ENCODE results near the gene MAPK8. TPM values are rescaled to one million over a fixed set of nuclear protein-coding genes. Genes with fewer than 3 reads are reported as not detected.

The MAPK8 gene
- total and polyA plus RNA-seq, 9 of the 15 experiments (the other 6 are each of a cell fraction or from before 2014, with no cell fraction given) = 6.4 to 159 (median 71.0) TPM

- peak; percentile 39; the same call in 1 of the 2 replicates for TF ChIP-seq ARID1B (IDR thresholded peaks at IDR 0.05)
- TF ChIP-seq CTCF (IDR thresholded peaks at IDR 0.05 in 2 of 3, conservative IDR thresholded peaks at IDR 0.05 in 1 of 3; ENCODE audit: insufficient read depth in 2 of 3, low read depth in 1 of 3, low read length in 3 of 3) = peak in 1 of 3 experiments; percentile 8; a peak in 1 of 6 replicates
- peak; percentile 91 for TF ChIP-seq PKNOX1 (IDR thresholded peaks at IDR 0.05)
- TF ChIP-seq IFI16 (CRISPR knock-in tag; IDR thresholded peaks at IDR 0.05) = no peak
- TF ChIP-seq GABPA (tag; conservative IDR thresholded peaks at IDR 0.05; ENCODE audit: low read depth) = no peak
These were observed 15.3 kb upstream of the MAPK8 start (continued) for GRCh38 chr10:48291190-48291589.

GRCh38 chr10:48292616-48293015, 13.9 kb upstream of the MAPK8 start:
- intact Hi-C loops (cut with micrococcal nuclease) = no loop called here
- H3K9me3 ChIP-seq (replicated peaks; ENCODE audit: control insufficient read depth, insufficient read depth, low read depth, low read length) = no peaks in the 10 kb centered on the region
- no peaks in the 10 kb centered on the region; a peak in 1 of 5 replicates for H3K27me3 ChIP-seq (ENCODE audit: control insufficient read depth in 2 of 2, insufficient read depth in 2 of 2, low read length in 2 of 2)
- no peak for TF ChIP-seq EZH2 (IDR thresholded peaks at IDR 0.05; ENCODE audit: borderline replicate concordance, low read depth, low read length)
- no peak for TF ChIP-seq BRF1 (IDR thresholded peaks at IDR 0.05; ENCODE audit: borderline replicate concordance, extremely low read depth, insufficient read length)
- no peak for TF ChIP-seq ZNF696 (CRISPR knock-in tag; conservative IDR thresholded peaks at IDR 0.05)
- no peak for TF ChIP-seq SLC30A9 (CRISPR knock-in tag; IDR thresholded peaks at IDR 0.05)
- TF ChIP-seq POLR2G (IDR thresholded peaks at IDR 0.05; ENCODE audit: low read depth, low read length) = no peak
- no peak for TF ChIP-seq FOXO4 (CRISPR knock-in tag; IDR thresholded peaks at IDR 0.05)
- no peak for TF ChIP-seq ZNF764 (CRISPR knock-in tag; IDR thresholded peaks at IDR 0.05; ENCODE audit: low read depth)
- TF ChIP-seq MEF2D (tag; conservative IDR thresholded peaks at IDR 0.05; ENCODE audit: low read depth) = no peak
- no peak overlapping the region for H3K27ac ChIP-seq (ENCODE audit: extremely low read depth, low read depth, low read length)
- H3K4me1 ChIP-seq (replicated peaks in 1 of 2; ENCODE audit: control insufficient read depth in 2 of 2, insufficient read depth in 2 of 2, low read length in 2 of 2) = peaks cover 3 to 18% of the 10 kb centered on the region in 2 experiments; a peak in 4 of 5 replicates
- no peaks in the 10 kb centered on the region for H3K9me1 ChIP-seq (ENCODE audit: control insufficient read depth, insufficient read depth, low read length)
- ChIA-PET POLR2A (no interaction called here), CTCF (ENCODE audit: low intra/inter-chr PET ratio) (no interaction called here)
- no peak overlapping the region for H2AFZ ChIP-seq (ENCODE audit: low read depth, low read length)
- H3K36me3 ChIP-seq (ENCODE audit: control insufficient read depth, insufficient read depth, low read length) = no peaks in the 10 kb centered on the region
- H3K4me2 ChIP-seq (ENCODE audit: insufficient read depth, low read length) = no peak overlapping the region
- 41% methylated on average over 3 of the region's 3 CpGs for WGBS (ENCODE audit: insufficient coverage, low coverage, missing lambda C conversion rate)
- DNase-seq (ENCODE audit: extremely low read depth in 1 of 4, low spot score in 3 of 4) (no peak), ATAC-seq (no peak), FAIRE-seq (no peak)
- H3K4me3 ChIP-seq = no peak overlapping the region
- in situ Hi-C loops (cut with MboI) = no loop called here
- no peak overlapping the region for H3K9ac ChIP-seq (ENCODE audit: insufficient read depth in 1 of 2, low read depth in 2 of 2, low read length in 2 of 2)
- H3K79me2 ChIP-seq (ENCODE audit: control insufficient read depth, insufficient read depth, low read length) = no peaks in the 10 kb centered on the region
- H4K20me1 ChIP-seq (replicated peaks; ENCODE audit: control insufficient read depth, insufficient read depth, low read length) = no peaks in the 10 kb centered on the region
- BruUV-seq (replicated peaks) = no TSS peak

Data from K562 (cell line).